Sigmoid colon (tissue), 4 donors: ENCODE data around the gene PKMYT1.

Source experiments
- CTCF ChIP-seq, 4 experiments: fragments of 450-650 bp in 3 of 4; fragments of 200-600 bp in 1 of 4; IDR thresholded peaks; one replicate each; pipeline ENCODE4 v1.5.1; 2016 to 2019; ENCODE audit warnings: antibody characterized with exemption in 4 of 4, mild to moderate bottlenecking in 3 of 4, moderate library complexity in 2 of 4
- EP300 ChIP-seq, 4 donors: sonication (generic); formaldehyde crosslinking; IDR thresholded peaks; one replicate each; pipeline ENCODE4 v1.6.1; 2017; ENCODE audit warnings: antibody characterized with exemption in 4 of 4
- POLR2A ChIP-seq, 2 donors: fragments of 450-650 bp; IDR thresholded peaks; one replicate each; pipeline ENCODE4 v1.6.1; 2016; ENCODE audit warnings: antibody characterized with exemption in 2 of 2, mild to moderate bottlenecking in 2 of 2, moderate library complexity in 2 of 2
- POLR2AphosphoS5 ChIP-seq, 4 donors: sonication (generic); formaldehyde crosslinking; IDR thresholded peaks; one replicate each; pipeline ENCODE4 v1.6.1; 2017; ENCODE audit warnings: antibody characterized with exemption in 4 of 4

GRCh38 chr16:2933136-2933535 lies 47.1 kb downstream of the PKMYT1 start:
- TF ChIP-seq CTCF (IDR thresholded peaks at IDR 0.05), result no peak
- TF ChIP-seq POLR2A (IDR thresholded peaks at IDR 0.05), result no peak
- TF ChIP-seq POLR2AphosphoS5 (IDR thresholded peaks at IDR 0.05), result no peak
- no peak for TF ChIP-seq EP300 (IDR thresholded peaks at IDR 0.05)
